ENCODE results near the gene AHI1.

The AHI1 gene

GRCh38 chr6:135497412-135498184, at the start of gene AHI1:
Gene AHI1 (minus strand): TSS chr6:135497740. CDS start chr6:135492237, 5,503 bp downstream.
- peak; percentile 81 for DNase-seq (ENCODE audit: low read depth)

DNA sequence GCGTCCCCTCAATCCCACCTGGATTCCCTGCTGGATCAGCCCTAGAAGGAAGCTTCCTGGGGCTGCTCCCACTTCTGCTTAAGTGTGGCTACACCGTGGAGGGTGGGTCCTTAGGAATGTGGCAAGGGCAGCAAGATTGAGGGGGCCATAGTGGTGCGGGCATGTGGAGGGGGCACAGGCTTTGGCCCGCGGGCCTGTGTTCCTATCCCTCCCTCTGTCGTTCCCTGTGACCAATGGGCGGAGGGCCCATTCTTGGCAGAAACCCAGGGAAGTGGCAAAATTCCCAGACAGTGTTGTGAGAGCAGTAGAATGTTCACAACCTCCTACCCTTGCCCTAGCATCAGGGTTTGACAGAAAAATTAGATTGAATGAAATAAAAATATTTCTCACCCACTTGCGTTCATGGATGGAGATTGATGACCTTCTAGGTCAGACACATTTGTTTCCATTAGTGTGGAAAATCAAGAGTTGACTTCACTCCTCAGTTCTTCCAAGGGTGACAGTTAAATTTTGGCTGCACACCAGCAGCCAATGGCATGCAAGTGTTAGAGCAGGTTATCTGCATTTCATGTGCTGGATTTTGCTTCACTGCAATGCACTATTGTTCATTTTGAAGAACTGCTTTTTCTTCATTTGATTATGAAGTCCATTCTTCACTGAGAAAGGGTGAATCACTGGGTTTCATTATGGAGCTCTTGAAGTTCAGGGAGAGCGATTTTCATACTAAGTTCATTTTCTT, 49.3 kb upstream of the AHI1 start:
- no peak for DNase-seq (ENCODE audit: low read depth)

GRCh38 chr6:135546206-135546605, 48.7 kb upstream of the AHI1 start:
- no peak for DNase-seq (ENCODE audit: low read depth)

DNA sequence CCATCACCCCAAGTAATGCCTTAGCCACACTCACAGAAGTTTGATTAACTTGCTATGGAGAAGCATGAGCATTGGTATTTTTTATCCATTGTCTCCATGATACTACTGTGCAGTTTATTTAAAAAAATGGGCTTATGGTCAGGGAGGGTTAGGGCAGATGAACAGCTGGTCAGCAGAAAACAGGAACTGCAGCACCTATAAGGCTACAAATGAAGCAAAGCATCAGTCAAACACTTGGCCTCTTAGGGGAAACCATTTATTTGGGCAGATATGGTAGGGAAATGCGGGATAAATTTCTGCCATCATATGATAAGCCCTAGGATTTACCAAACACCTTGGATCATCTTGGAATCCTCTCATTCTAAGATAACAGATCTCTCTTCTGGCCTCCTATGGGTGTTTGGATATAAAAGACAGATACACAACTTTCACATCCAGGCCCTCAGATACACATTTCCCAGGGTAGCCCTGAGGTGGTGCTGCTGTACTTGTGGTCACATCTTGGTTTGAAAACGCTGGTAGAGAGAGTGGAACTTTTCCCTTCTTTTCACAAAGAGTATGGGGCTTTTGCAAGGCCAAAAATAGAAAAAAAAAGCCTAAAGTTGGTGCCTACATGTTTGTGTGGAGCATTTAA, 42.8 kb upstream of the AHI1 start:
- no peak for DNase-seq (ENCODE audit: low read depth)

DNA sequence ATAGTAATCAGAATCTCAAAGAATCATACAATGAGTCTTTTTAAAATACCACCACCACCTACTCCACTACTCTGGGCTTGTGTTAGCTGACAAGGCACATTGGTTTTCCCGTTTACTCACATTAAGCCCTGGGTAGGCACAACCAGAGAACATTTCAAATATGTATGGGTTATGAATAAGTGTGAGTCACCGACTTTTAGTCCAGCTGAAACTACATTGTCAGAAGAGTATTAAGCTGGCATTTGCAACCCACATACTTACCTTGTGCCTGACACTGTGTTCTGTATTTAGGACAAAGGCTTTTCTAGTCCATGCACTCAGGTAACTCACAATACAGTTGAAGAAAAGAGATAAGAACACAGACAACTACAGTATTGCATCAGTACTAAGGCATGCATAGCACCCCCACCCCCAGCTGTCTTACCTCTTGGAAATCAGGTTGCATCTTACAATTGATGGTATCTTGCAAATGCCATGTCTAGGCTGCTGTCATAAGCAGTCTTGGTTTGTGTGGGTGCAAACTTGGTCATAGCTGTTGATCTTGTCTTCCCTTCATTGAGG, 40.3 kb upstream of the AHI1 start:
- DNase-seq (ENCODE audit: low read depth) = no peak

DNA sequence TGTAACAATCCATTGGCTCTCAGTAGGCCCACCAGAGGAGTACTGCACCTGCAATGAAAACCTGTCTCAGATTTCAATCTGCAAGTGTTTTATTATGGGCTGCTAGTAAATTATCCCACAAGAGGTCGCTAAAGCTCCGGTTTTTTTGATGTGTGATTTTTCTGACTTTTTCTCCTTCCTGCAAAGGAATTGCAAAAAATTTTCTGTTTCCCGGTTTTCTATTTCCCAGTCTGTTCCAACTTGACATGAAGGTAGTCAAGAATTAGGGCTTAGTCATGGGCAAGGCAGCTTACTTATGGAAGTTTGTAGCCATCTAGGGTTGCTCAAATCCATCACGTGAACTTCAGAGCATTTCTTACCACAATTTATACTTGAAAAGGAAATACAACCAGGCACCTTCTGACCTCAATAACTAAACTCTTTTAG, 38.5 kb upstream of the AHI1 start:
- no peak for DNase-seq (ENCODE audit: low read depth)

- DNase-seq (ENCODE audit: low read depth) = no peak
Measured at GRCh38 chr6:135534773-135535380, 37.3 kb upstream of the AHI1 start.

DNA sequence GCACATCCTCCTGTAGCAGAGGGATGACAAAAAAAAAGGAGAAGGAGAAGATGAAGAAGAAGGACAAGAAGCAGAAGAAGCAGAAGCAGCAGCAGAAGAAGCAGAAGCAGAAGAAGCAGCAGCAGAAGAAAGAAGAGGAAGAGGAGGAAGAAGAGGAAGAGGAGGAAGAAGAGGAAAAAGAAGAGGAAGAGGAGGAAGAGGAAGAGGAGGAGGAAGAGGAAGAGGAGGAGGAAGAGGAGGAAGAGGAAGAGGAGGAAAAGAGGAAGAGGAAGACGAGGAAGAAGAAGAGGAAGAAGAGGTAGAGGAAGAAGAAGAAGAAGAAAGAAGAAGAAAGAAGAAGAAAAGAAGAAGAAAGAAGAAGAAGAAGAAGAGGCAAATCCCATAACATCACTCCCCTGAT, 35.0 kb upstream of the AHI1 start:
- no peak for DNase-seq (ENCODE audit: low read depth)

GRCh38 chr6:135531954-135532490, 34.5 kb upstream of the AHI1 start:
- no peak for DNase-seq (ENCODE audit: low read depth)

DNA sequence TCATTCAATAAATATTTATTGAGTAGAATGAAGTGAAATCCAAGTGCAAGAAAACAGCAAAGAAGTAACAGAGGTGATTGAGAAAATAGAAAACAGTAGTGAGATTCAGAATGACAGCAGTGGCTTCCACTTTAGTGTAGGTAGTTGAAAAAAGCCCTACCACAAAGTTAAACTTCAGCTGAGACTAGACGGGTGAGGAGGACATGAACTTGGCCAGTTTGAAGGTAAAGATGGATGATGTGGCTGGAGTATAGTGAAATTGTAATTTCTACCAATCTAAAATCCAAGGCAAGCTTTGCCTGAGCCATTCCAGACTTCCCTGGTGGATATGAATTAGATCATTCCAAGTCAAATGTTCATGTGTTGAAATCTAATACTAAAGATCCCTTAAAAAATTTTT, 32.6 kb upstream of the AHI1 start:
- DNase-seq (ENCODE audit: low read depth) = no peak

DNA sequence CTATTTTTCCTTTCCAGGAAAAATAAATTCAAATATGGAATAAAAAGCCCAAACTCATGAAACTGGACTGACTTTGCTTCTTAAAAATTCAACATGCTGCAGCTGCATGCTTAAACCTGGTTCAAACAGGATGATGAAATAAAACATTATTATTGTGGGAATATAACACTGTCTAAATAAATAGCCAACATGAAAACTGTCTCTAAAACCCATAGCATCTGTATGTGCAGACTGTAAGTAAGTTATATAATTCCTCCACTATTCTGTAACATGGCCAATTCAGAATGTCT, 30.4 kb upstream of the AHI1 start:
- DNase-seq (ENCODE audit: low read depth) = no peak

DNA sequence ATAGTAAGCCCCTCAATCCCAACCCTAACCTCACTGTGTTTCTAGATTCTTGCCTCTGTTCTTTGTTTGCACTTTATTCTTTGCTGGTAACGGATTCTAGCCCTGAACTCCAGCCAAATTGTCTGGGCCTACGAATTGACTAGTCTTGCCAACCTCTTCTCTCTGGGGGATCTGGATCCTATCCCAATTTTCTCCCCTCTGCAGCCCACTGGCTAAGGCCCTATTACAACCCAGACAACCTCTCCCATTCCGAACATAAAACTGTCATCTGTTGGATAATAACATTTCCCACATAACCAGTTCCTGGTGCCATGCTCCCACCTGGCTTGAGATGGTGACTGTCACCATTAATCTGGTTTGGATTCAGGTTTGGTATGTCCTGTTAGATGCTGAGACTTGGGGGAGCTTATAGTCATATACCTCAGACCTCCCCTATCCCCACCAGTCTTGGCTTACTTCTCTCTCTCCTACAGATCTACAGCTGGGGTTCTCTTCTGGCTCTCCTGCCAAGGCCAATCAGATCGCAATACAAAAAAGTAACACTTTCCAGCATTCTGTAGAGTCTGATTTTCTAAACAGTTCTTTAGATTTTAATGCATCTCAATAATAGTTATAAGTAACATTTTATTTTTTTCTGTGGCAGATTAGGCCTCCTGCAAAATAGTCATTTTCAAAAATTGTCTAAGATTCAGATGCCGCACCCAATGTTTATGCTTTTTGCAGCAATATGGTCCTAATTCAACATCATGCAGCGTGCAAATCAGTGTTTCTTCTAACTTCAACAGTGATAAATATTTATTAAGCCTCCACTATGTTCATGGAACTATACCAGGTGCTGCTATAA, 29.8 kb upstream of the AHI1 start:
- no peak for DNase-seq (ENCODE audit: low read depth)

- no peak for DNase-seq (ENCODE audit: low read depth)
Measured at GRCh38 chr6:135525594-135525993, 28.1 kb upstream of the AHI1 start.

- no peak for DNase-seq (ENCODE audit: low read depth)
Measured at GRCh38 chr6:135522965-135523692, 25.6 kb upstream of the AHI1 start.

GRCh38 chr6:135521431-135521830, 23.9 kb upstream of the AHI1 start:
- DNase-seq (ENCODE audit: low read depth) = no peak

DNA sequence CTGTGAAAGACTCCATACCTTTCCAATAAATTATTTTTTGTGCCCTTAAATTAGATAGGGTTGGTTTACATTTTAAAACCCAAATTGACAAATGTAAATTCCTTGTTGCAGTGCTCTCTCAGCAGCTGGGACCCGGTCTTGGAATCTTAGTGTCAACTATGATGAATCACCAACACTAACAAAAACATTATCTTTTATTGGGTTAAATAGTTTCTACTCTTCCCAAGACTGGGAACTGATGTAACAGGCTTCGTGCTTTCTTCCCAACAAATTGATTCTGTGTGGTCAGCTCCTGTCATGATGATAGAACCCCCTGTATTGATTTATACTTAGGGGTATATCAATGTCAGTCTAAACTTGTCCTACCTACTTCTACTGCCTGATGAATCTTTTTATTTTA, 23.2 kb upstream of the AHI1 start:
- DNase-seq (ENCODE audit: low read depth) = no peak

DNA sequence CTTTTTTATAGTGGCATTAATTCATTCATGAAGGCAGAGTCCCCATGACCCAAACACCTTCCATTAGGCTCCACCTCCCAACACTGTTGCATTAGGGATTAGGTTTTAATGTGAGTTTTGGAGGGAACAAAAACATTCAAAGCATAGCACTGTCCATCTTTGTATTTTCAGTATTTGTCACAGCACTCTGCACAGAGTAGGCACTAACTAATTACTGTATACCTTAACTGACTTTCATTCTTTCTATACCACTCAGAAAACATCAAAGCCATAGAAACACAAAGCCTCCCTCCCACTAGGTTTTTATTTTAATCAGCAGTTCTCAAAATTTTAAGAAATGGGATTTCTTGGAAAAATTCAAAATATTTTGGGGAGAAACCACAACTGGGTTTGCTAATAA, 21.8 kb upstream of the AHI1 start:
- DNase-seq (ENCODE audit: low read depth) = no peak

- no peak for DNase-seq (ENCODE audit: low read depth)
Measured at GRCh38 chr6:135517527-135517926, 20.0 kb upstream of the AHI1 start.

DNA sequence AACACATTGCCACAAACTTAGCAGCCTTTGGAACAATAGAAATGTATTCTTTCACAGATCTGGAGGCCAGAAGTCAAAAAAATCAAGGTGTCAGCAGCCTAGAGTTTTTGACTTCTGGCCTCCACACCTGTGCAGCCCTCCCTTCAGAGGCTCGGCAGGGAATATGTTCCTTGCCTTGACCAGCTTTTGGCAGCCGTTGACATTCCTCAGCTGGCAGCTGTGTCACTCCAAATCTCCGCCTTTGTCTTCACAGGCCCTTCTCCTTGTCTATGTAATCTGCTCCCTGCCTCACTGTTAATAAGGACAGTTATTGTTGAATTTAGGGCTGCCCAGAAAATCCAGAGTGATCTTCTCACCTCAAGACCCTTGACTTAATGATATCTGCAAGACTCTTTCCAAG, 17.2 kb upstream of the AHI1 start:
- no peak for DNase-seq (ENCODE audit: low read depth)

GRCh38 chr6:135506270-135506997, 8.9 kb upstream of the AHI1 start:
- no peak for DNase-seq (ENCODE audit: low read depth)

Measured in activated T-helper 1 cell treated with Interleukin-2 at 50 U/mL for 16 hours (primary cell).